Ammon's horn (tissue), 1 donor: ENCODE results near the gene PDE4D.
A peak's percentile ranks its signal among the peaks of the same experiment; 100 is the strongest.
"Not testable (repeated sequence)": the region's sequence is repeated elsewhere in the genome, so short reads cannot be mapped to it uniquely, and the experiment has no call there.

ENCODE experiments used
- DNase-seq: peaks from one replicate; pipeline ENCODE4 v3.0.0-alpha.2; 2016; ENCODE audit warnings: low spot score

PDE4D gene

DNA sequence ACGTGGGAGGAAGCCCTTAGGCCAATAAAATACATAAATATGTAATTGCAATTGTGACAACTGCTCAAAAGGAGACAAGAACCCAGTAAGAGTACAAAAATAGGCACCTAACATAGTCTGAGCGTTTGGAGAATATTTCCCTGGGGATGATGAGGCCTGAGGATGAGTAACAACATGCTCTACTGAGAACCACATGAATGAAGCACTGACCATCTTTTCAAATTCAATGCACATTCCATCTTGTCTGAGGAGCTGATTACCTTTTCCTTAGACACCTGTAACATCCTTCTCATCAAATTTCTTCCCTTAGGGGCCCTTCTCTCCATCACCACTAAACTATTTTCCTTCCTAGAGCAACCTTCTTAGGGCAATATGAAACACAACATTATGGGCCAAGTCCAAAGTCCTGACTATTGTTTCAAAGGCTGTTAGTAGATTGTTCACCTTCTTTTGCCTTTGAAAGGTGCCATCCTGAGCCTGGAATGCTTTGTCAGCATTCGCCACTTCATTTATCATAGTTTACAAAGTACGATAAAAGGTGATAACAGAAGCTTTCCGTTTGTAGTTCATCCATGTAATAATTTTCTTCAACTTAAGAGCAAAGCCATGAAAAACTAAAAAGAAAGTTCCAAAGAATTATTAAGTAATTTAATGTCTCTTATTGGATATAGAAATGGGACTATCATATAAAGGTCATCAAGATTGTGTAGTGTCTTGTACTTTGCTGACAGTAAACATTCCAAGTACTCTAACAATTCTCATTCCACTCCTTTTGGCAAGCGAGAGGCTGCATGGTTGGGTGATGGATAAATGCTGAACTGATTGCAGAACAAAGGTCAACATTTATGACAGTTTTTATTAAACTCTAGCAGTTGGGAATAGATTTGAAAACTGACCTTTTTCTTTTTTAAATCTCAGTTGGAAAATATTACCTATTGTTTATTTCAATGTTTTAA is 471.3 kb downstream of the PDE4D start:
- DNase-seq, result no peak

DNA sequence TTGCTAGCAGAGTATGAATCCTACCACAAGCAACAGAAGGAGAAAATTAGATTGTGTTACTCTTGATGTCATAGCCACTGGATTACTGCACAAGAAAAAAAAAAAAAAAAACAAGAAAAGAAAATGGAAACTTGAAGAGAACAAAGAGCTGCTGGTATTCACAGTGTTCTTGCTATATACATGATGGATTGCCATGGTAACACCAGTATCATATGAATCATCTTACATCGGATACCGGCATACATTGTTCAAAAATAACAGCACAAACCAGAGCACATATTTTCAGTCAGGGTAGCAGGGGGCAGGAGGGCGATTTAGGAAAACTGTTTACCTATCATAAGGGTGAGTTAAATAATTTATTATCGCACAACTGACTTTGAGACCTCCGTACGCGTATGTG is 472.9 kb downstream of the PDE4D start:
- DNase-seq, result no peak

DNA sequence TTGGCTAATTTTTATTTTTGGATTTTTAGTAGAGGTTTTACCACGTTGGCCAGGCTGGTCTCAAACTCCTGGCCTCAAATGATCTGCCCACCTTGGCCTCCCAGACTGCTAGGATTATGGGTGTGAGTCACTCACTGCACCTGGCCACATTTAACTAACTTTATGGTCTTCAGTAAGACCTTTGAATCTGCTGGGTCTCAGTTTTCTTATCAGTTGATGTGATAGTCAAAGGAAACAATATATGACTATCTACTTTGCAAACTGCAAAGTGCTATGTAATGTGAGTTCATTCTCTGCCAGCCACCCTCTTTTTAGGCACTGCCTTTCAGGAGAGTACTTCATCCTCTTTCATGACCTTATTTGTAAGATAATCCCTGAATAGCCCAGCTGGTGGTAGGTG is 474.7 kb downstream of the PDE4D start:
- no peak for DNase-seq

DNA sequence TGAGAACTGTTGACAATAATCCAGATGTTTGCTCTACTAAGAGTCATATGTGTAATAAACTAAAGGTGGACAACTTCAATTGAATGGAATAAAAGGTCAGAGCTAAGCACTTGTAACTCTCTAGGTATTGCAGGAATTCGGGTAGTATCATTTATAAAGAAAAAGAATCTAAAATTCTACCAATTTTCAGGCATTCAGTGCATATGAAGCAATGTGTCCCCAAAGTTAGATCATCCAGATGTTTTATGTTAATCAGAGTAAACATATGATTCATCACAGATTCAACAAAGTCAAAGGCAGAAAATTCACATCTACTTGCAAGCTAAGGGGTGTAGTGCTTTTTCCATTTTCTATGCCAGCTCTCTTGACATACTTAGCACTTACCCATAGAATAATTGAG is 477.1 kb downstream of the PDE4D start:
- no peak for DNase-seq

DNA sequence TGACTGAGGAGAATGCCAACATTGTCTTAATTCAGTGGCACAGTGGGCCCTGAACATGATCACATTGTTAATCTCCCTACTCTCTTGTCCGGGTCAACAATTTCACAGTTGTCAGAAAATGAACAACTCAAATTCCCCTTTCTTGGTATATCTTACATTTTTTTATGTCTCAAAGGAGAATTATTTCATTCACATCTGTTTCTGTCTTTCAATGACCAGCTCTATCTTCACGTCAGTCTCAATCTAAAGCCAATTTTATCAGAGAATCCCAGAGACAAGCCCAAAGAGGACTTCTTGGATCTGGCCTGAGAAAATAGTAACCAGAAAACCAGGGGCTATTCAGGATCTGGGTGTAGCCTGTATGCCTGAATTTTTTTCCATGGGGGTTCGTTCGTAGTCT is 477.5 kb downstream of the PDE4D start:
- DNase-seq, result no peak

DNA sequence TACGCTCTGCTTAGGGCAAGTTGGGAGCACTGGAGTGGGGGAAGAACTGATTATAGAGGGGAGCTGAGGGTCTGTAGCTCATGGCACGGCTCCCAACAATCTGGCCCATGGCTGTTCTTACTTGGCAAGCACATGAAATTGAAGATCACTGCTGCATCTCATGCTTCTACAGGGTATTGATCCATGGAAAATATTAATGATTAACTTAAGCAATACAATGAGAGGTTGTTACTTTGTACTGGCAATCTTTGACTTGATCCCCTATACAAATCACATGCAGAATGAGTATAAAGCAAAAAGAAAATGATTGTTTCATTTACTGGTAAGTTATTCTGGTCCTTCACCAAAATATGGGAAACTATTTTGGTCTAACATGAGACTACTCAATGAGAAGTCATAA is 481.1 kb downstream of the PDE4D start:
- no peak for DNase-seq

DNA sequence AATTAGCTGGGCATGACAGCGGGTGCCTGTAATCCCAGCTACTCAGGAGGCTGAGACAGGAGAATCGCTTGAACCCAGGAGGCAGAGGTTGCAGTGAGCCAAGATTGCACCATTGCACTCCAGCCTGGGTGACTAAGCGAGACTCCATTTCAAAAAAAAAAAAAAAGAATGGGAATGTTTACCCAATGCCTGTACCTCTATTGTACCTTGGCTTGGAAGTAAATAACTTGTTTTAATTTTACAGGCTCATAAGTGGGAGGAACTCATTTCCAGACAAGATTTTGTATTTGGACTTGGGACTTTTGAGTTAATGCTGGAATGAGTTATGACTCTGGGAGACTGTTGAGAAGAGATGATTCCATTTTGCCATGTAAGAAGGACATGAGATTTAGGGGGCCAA is 484.5 kb downstream of the PDE4D start:
- DNase-seq, result not testable (repeated sequence)

DNA sequence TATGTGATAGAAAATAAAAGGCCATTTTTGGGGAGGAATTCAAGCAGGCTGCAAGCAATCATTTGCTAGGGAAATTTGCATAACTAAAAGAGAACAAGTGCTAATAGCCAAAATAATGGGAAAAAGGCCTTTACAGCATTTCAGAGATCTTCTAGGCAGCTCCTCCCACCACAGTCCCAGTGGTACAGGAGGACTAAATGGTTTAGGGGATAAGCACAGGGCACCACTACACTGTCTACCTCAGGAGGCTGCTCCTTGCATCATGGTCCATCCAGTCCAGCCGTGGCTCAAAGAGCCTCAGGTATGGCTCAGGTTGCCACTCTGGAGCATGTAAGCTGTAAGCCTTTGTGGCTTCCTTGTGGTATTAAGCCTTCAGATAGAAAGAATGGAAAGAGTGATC is 485.6 kb downstream of the PDE4D start:
- DNase-seq, result no peak

DNA sequence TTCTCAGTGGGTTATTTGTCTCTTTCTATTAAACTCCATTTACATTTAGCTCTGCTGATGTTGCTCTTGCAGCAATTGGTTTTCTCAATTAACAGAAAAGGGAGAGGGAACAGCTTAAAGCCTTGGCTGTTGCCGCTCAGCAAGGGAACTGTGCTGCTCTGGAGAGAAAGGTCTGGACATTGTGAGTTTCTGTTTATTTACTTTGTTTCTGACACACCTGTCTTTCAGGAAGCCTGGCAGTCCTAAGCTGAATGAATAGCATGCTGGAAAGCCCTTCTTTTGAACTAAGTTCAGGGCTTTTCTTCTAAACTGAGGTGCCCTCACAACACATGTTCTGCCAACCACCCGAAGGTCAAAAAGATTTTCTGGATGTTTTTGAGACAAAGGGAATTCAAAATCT is 491.9 kb downstream of the PDE4D start:
- no peak for DNase-seq

DNA sequence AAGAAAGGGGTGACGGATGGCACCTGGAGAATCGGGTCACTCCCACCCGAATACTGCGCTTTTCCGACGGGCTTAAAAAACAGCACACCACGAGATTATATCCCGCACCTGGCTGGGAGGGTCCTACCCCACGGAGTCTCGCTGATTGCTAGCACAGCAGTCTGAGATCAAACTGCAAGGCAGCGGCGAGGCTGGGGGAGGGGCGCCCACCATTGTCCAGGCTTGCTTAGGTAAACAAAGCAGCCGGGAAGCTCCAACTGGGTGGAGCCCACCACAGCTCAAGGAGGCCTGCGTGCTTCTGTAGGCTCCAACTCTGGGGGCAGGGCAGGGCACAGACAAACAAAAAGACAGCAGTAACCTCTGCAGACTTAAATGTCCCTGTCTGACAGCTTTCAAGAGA is 498.6 kb downstream of the PDE4D start:
- DNase-seq, result not testable (repeated sequence)

DNA sequence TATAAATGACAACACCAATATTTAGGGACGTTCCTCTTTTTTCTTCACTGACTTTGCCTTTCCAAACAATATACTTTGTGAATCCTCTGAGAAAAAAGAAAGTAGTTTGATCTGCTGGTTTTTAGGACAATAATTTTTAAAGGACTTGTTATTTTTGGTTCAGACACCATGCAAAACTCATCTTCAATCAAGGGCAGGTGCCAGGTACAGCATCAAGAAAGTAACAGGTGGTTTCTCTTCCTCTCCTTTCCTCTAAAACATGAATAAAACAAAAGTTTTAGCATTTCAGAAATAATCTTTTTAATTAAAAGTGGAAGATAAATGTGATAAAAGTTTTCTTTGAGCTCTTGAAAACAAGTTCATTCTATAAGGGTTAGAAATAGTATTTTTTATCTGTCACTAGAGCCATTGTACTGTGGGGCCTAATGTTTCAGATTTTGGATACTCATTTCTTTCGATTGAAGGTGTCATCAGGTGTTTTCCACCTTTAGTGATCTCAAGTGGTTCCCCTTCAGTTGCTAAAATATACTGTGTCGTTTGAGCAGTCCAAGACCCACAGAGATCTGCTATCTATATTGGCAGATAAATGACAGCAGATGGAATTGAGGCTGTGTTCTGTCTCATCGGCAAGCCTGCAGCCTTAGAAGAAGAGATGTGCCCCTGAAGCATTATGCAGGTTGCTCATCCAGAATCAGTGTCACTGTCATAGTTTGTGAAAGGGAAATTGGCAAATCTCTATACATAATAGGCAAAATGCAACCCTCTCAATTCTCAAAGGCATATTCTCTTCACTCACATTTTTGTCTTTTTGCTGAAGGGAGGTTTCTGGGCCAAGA is 499.7 kb downstream of the PDE4D start:
- DNase-seq, result no peak

DNA sequence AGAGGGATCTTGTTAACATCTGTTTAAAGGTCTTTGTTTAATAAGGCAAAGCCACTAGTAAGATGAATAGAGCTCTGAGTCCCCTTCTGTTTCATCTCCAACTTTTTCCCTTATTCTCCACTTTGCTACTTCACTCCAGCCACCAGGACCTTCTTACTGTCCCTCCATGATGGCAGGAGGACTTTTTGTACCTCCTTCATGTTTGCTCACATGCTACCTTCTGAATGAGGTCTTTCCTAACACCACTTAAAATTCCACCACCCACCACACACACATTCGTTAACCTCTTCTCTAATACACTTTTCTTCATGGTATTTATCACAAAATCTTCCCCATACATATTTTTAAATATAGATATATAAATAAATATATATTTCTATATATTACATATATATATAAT is 501.9 kb downstream of the PDE4D start:
- DNase-seq, result no peak

DNA sequence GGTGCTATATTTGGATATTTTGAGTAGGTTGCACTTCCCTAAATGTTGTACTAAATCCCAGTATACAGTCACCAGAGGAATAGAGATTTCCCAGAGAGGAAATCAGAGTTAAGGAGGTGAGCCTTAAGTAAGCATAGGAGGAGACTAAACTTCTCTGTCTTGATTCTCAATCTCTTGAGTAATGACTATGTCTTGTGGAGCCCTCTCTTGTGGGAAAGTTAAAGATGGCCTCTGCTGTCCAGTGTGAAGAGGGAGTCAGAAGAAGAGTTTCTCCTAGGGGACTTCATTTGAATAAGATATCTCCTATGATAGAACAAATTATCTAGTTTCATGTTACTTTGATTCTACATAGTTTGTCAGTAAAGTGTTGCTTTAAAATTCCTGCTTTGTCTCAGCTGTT is 502.5 kb downstream of the PDE4D start:
- DNase-seq, result no peak

DNA sequence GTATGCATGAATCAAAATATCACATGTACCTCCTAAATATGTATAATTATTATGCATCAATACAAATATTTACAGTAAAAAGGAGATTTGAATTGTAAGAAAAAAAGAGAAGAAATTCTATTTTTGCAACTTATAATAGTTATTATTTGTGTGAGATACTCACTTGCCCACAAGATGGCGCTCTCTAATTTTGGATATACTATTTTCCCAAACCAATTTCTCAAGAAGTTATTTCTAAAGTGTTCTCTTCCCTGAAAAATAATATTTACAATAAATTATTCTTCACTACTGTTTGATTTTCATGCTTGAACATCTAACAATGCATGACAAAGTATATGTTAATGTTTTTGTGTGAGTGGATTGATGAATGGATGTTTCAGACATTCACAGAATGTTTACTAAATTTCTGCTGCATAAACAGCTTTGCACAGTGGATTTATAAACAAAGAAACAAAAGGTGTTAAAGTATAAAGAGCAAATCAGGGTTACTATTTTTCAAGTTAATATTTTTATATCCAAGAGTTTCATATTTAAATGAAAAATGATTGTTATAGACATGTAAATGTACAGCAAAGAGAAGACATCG is 503.4 kb downstream of the PDE4D start:
- DNase-seq, result peak; percentile 34

DNA sequence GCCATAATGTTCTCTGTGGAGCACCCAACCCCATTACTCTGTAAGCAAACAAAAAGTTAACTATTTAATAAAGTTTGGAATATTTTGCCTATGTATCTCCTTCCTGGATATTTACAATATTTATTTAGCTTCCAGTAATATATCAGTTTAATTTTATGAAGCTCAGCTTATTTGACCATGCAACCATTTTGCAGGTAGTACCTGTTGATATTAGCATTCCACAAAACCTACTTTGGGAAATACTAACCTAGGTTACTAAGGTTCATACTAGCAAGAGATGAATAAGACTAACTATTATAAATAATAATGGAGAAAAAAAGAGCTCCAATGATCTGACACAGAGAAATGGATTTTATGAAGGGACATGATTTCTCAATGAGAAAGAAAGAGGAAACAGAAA is 506.4 kb downstream of the PDE4D start:
- DNase-seq, result no peak

DNA sequence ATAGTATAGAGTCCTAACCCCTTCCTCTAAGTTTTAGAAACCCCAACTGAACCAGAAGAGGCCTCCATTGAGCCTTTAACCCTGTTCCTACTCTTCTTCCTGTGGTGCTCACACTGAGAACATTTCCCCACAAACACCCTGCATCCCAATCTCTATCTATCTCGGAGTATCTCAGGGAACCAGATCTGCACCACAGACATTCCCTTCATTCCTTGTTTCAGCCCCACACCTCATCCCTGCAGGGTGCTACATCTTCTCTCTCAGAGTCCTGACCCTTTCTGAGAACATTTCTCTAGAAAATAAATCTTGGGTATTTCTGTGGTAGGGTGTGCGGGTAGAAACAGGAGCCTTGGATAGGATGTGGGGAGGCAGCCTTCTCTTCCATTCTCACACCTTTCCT is 507.8 kb downstream of the PDE4D start:
- DNase-seq, result no peak

DNA sequence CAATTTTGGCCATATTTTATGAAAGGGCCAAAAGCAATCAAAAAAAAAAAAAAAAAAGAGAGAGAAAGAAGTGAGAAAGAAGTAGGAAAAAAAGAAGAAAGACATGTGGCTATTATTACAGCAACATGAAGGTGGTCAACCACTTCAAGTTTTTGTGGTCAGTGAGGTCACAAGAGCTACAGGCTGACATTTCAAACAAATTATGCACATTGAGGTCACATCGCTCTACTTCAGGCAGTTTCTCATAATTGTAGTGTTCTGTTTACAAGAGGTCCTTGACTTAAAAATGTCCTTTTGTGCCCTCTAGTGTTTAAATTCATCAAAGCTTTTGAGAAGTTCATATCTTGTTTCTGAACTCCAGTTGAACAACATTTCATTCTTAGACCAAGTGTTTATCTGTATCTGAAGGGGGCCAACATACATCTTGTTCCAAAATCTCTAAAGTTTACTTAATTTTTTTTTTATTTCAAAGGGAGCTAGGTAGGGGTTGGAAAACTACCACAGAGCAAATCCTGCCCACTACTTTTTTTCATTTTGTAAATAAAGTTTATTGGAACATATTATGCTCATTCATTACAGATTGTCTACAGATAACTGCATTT is 513.1 kb downstream of the PDE4D start:
- peak; percentile 64 for DNase-seq

DNA sequence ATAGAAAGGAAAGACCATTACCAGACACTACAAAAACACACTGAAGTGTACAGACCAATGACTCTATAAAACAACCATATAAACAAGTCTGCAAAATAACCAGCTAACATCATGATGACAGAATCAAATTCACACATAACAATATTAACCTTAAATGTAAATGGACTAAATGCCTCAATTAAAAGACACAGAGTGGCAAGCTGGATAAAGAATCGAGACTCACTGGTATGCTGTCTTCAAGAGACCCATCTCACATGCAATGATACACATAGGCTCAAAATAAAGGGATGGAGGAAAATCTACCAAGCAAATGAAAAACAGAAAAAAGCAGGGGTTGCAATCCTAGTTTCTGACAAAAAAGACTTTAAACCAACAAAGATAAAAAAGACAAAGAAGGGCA is 519.5 kb downstream of the PDE4D start:
- not testable (repeated sequence) for DNase-seq

DNA sequence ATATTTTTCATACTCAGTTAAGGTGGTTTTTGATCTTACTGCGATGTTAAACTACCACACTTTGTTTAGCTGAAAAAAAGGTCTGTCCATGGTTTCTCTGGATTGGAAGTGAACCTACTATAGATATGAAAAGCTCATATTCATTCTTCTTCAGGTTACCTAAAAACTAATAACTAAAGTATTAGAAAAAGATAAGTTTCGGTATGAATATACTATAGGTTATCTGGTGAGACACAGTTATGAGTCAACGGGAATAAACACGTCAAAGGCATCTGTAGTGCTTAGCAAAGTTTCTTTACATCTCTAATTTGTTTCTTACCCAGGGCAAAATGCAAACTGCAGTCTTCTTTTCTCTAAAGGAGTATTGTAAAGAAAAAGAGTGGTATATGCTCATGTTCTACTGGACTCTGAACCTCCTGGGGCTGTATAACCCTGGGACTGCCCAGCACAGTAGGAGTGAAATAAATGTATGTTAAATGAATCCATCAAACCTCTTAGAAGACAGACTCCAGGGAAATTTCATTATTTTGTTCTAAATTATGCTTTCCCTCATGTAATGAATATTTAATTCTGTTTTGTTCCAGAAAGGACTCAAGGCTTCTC is 521.9 kb downstream of the PDE4D start:
- DNase-seq, result no peak

DNA sequence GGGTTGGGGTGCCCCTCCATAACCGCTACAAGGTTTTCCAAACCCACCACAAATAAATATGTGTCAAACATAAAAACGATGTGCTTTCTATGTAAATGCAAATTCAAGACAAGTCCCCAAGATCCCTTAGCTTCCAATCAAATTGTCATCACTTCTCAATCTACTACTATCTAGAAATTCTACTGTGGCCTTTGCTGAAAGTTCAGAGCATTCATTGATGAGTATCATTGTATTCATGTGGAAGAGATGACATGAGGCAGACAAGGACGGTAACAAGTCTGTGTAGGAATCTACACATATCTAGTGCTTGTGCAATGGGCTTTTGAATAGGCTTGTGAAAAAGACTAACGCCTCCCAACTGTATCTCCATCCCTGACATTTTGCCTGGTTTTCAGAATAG is 524.6 kb downstream of the PDE4D start:
- DNase-seq, result no peak

DNA sequence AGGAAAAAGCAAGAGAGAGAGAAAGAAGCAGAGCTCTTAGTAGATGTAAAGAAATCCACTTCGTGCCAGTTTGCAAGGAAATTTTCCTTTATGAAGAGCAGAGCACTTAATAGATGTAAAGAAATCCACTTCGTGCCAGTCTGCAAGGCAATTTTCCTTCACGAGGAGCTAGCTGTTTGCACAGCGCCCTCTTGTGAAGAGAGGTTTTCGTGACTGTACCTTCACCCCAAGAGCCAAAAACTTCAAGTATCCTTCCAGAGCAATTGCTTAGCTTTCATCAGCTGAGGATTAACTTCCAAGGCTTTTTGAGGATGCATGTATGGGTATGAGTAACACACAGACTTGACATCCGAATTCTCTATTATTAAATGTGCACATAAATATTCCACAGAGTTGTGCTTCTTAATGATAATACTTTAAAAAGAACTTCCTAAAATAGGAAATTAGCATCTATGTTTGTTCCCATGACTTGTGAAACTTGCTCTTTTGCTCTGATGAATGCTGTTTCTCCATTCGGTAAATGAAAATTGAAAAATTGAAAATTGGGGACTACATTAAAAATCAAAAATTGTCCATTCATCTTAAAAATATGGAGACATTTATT is 525.6 kb downstream of the PDE4D start:
- DNase-seq, result peak; percentile 82

DNA sequence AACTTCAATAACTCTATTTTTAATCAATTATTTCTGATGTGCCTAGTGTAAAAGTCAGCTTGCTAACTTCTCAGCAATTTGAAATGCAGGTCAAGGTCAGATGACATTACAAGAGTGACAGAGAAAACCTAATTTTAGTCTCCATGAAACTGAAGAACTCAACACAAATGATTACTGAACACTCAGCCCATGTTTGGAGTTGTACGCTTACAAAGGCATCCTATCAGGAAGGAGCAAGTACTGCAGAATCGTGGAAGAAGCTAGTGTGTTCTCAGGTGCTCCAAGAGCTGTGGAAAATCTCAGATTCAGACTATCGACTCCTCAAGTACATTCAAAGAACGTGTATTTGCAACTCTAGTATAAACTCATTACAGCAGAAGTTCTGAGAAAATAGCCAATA is 526.7 kb downstream of the PDE4D start:
- no peak for DNase-seq
